Measurements from ENCODE around the gene GSC.

Gene GSC

GRCh38 chr14:94762431-94762830 lies 7.5 kb downstream of the GSC start:
- H3K4me1 ChIP-seq (ENCODE audit: control insufficient read depth, insufficient read depth, low read length, poor library complexity, severe bottlenecking): no peaks in the 10 kb centered on the region
- no peaks in the 10 kb centered on the region for H3K9me3 ChIP-seq (ENCODE audit: control insufficient read depth, low read length)
- peaks cover 10% of the 10 kb centered on the region for H3K27me3 ChIP-seq (replicated peaks; ENCODE audit: control insufficient read depth, insufficient read depth, low read length, poor library complexity, severe bottlenecking)
- DNase-seq: no peak
- no peaks in the 10 kb centered on the region for H3K36me3 ChIP-seq (ENCODE audit: control insufficient read depth, insufficient read depth, low read length)
- H3K27ac ChIP-seq (ENCODE audit: insufficient read depth, low read length, poor library complexity, severe bottlenecking): no peak overlapping the region
- no peak overlapping the region for H3K4me3 ChIP-seq (ENCODE audit: insufficient read depth, low read depth, low read length, poor library complexity, severe bottlenecking)

- H3K27me3 ChIP-seq (replicated peaks; ENCODE audit: control insufficient read depth, insufficient read depth, low read length, poor library complexity, severe bottlenecking): peaks cover 7% of the 10 kb centered on the region
- no peak overlapping the region for H3K27ac ChIP-seq (ENCODE audit: insufficient read depth, low read length, poor library complexity, severe bottlenecking)
- DNase-seq: no peak
- H3K36me3 ChIP-seq (ENCODE audit: control insufficient read depth, insufficient read depth, low read length): no peaks in the 10 kb centered on the region
- no peaks in the 10 kb centered on the region for H3K9me3 ChIP-seq (ENCODE audit: control insufficient read depth, low read length)
- H3K4me1 ChIP-seq (ENCODE audit: control insufficient read depth, insufficient read depth, low read length, poor library complexity, severe bottlenecking): no peaks in the 10 kb centered on the region
- H3K4me3 ChIP-seq (ENCODE audit: insufficient read depth, low read depth, low read length, poor library complexity, severe bottlenecking): no peak overlapping the region
These were observed 7.9 kb downstream of the GSC start for GRCh38 chr14:94761997-94762377.

- DNase-seq: no peak
- Histone ChIP-seq H3K27ac (ENCODE audit: insufficient read depth, low read length, poor library complexity, severe bottlenecking) (no peak overlapping the region), H3K27me3 (replicated peaks; ENCODE audit: control insufficient read depth, insufficient read depth, low read length, poor library complexity, severe bottlenecking) (peaks cover 3% of the 10 kb centered on the region), H3K36me3 (ENCODE audit: control insufficient read depth, insufficient read depth, low read length) (no peaks in the 10 kb centered on the region), H3K4me3 (ENCODE audit: insufficient read depth, low read depth, low read length, poor library complexity, severe bottlenecking) (no peak overlapping the region), H3K9me3 (ENCODE audit: control insufficient read depth, low read length) (no peaks in the 10 kb centered on the region), H3K4me1 (ENCODE audit: control insufficient read depth, insufficient read depth, low read length, poor library complexity, severe bottlenecking) (no peaks in the 10 kb centered on the region)
These were observed 8.4 kb downstream of the GSC start for GRCh38 chr14:94761348-94761996.

- Histone ChIP-seq H3K9me3 (ENCODE audit: control insufficient read depth, low read length) (no peaks in the 10 kb centered on the region), H3K27me3 (replicated peaks; ENCODE audit: control insufficient read depth, insufficient read depth, low read length, poor library complexity, severe bottlenecking) (no peaks in the 10 kb centered on the region)
These were observed 13.5 kb downstream of the GSC start for GRCh38 chr14:94756310-94756882.

GRCh38 chr14:94754391-94754942 lies 15.4 kb downstream of the GSC start:
- no peaks in the 10 kb centered on the region for H3K27me3 ChIP-seq (replicated peaks; ENCODE audit: control insufficient read depth, insufficient read depth, low read length, poor library complexity, severe bottlenecking)
- no peaks in the 10 kb centered on the region for H3K36me3 ChIP-seq (ENCODE audit: control insufficient read depth, insufficient read depth, low read length)
- no peak overlapping the region for H3K4me3 ChIP-seq (ENCODE audit: insufficient read depth, low read depth, low read length, poor library complexity, severe bottlenecking)
- no peak overlapping the region for H3K27ac ChIP-seq (ENCODE audit: insufficient read depth, low read length, poor library complexity, severe bottlenecking)
- H3K4me1 ChIP-seq (ENCODE audit: control insufficient read depth, insufficient read depth, low read length, poor library complexity, severe bottlenecking): no peaks in the 10 kb centered on the region
- no peak for DNase-seq
- H3K9me3 ChIP-seq (ENCODE audit: control insufficient read depth, low read length): no peaks in the 10 kb centered on the region

More at GRCh38 chr14:94756310-94756882, 13.5 kb downstream of the GSC start:
- no peaks in the 10 kb centered on the region for H3K36me3 ChIP-seq (ENCODE audit: control insufficient read depth, insufficient read depth, low read length)
- H3K4me3 ChIP-seq (ENCODE audit: insufficient read depth, low read depth, low read length, poor library complexity, severe bottlenecking): no peak overlapping the region
- no peaks in the 10 kb centered on the region for H3K4me1 ChIP-seq (ENCODE audit: control insufficient read depth, insufficient read depth, low read length, poor library complexity, severe bottlenecking)
- DNase-seq: no peak
- H3K27ac ChIP-seq (ENCODE audit: insufficient read depth, low read length, poor library complexity, severe bottlenecking): no peak overlapping the region

- H3K27ac ChIP-seq (ENCODE audit: insufficient read depth, low read length, poor library complexity, severe bottlenecking): no peak overlapping the region
- no peaks in the 10 kb centered on the region for H3K27me3 ChIP-seq (replicated peaks; ENCODE audit: control insufficient read depth, insufficient read depth, low read length, poor library complexity, severe bottlenecking)
- no peaks in the 10 kb centered on the region for H3K36me3 ChIP-seq (ENCODE audit: control insufficient read depth, insufficient read depth, low read length)
- H3K4me3 ChIP-seq (ENCODE audit: insufficient read depth, low read depth, low read length, poor library complexity, severe bottlenecking): no peak overlapping the region
- H3K4me1 ChIP-seq (ENCODE audit: control insufficient read depth, insufficient read depth, low read length, poor library complexity, severe bottlenecking): no peaks in the 10 kb centered on the region
- H3K9me3 ChIP-seq (ENCODE audit: control insufficient read depth, low read length): no peaks in the 10 kb centered on the region
- no peak for DNase-seq
These were observed 17.1 kb downstream of the GSC start for GRCh38 chr14:94752591-94753436.

GRCh38 chr14:94751956-94752355 lies 18.0 kb downstream of the GSC start:
- no peaks in the 10 kb centered on the region for H3K9me3 ChIP-seq (ENCODE audit: control insufficient read depth, low read length)
- DNase-seq: no peak
- H3K4me3 ChIP-seq (ENCODE audit: insufficient read depth, low read depth, low read length, poor library complexity, severe bottlenecking): no peak overlapping the region
- no peaks in the 10 kb centered on the region for H3K36me3 ChIP-seq (ENCODE audit: control insufficient read depth, insufficient read depth, low read length)
- H3K4me1 ChIP-seq (ENCODE audit: control insufficient read depth, insufficient read depth, low read length, poor library complexity, severe bottlenecking): no peaks in the 10 kb centered on the region
- H3K27ac ChIP-seq (ENCODE audit: insufficient read depth, low read length, poor library complexity, severe bottlenecking): no peak overlapping the region
- H3K27me3 ChIP-seq (replicated peaks; ENCODE audit: control insufficient read depth, insufficient read depth, low read length, poor library complexity, severe bottlenecking): no peaks in the 10 kb centered on the region

- Histone ChIP-seq H3K4me3 (ENCODE audit: insufficient read depth, low read depth, low read length, poor library complexity, severe bottlenecking) (no peak overlapping the region), H3K9me3 (ENCODE audit: control insufficient read depth, low read length) (no peaks in the 10 kb centered on the region)
These were observed 18.6 kb downstream of the GSC start for GRCh38 chr14:94751321-94751720.

GRCh38 chr14:94750371-94750770 lies 19.5 kb downstream of the GSC start:
- Histone ChIP-seq H3K4me1 (ENCODE audit: control insufficient read depth, insufficient read depth, low read length, poor library complexity, severe bottlenecking) (no peaks in the 10 kb centered on the region), H3K4me3 (ENCODE audit: insufficient read depth, low read depth, low read length, poor library complexity, severe bottlenecking) (no peak overlapping the region), H3K27me3 (replicated peaks; ENCODE audit: control insufficient read depth, insufficient read depth, low read length, poor library complexity, severe bottlenecking) (no peaks in the 10 kb centered on the region), H3K9me3 (ENCODE audit: control insufficient read depth, low read length) (no peaks in the 10 kb centered on the region), H3K36me3 (ENCODE audit: control insufficient read depth, insufficient read depth, low read length) (no peaks in the 10 kb centered on the region), H3K27ac (ENCODE audit: insufficient read depth, low read length, poor library complexity, severe bottlenecking) (no peak overlapping the region)
- no peak for DNase-seq

More at GRCh38 chr14:94751321-94751720, 18.6 kb downstream of the GSC start:
- no peak overlapping the region for H3K27ac ChIP-seq (ENCODE audit: insufficient read depth, low read length, poor library complexity, severe bottlenecking)
- H3K36me3 ChIP-seq (ENCODE audit: control insufficient read depth, insufficient read depth, low read length): no peaks in the 10 kb centered on the region
- H3K27me3 ChIP-seq (replicated peaks; ENCODE audit: control insufficient read depth, insufficient read depth, low read length, poor library complexity, severe bottlenecking): no peaks in the 10 kb centered on the region
- H3K4me1 ChIP-seq (ENCODE audit: control insufficient read depth, insufficient read depth, low read length, poor library complexity, severe bottlenecking): no peaks in the 10 kb centered on the region
- DNase-seq: no peak

Measured in effector memory CD4-positive, alpha-beta T cell (primary cell).